HepG2 (cell line): ENCODE data around the gene FLAD1. TPM values are rescaled to one million over a fixed set of nuclear protein-coding genes. Genes with fewer than 3 reads are reported as not detected.

Experiments
- ATF1 ChIP-seq: IDR thresholded peaks from 2 replicates; pipeline ENCODE4 v1.6.1; 2016; ENCODE audit warnings: mild to moderate bottlenecking, control low read depth
- CERS6 ChIP-seq: sonication (generic); formaldehyde crosslinking; IDR thresholded peaks from 2 replicates; pipeline ENCODE4 v1.5.0; 2020; ENCODE audit warnings: missing genetic modification reagents
- DPF2 ChIP-seq: sonication (generic); formaldehyde crosslinking; IDR thresholded peaks from 2 replicates; pipeline ENCODE4 v1.4.0; 2020; ENCODE audit warnings: mild to moderate bottlenecking, low read depth, missing genetic modification reagents, borderline replicate concordance
- ETV5 ChIP-seq: IDR thresholded peaks from 2 replicates; pipeline ENCODE4 v1.6.1; 2018; ENCODE audit warnings: missing biosample characterization, missing genetic modification reagents, inconsistent platforms, borderline replicate concordance
- FOXA1 ChIP-seq, 2 experiments: fragments of 450-650 bp in 1 of 2; sonication (generic) in 1 of 2; formaldehyde crosslinking in 1 of 2; IDR thresholded peaks; 2 replicates each; pipeline versions ENCODE4 v1.4.0 to v1.6.1; 2016 to 2020; ENCODE audit warnings: missing genetic modification reagents in 1 of 2
- HMG20A ChIP-seq: IDR thresholded peaks from 2 replicates; pipeline ENCODE4 v1.6.1; 2016; ENCODE audit warnings: borderline replicate concordance
- HMG20B ChIP-seq: conservative IDR thresholded peaks from 2 replicates; pipeline ENCODE4 v1.6.1; 2016; ENCODE audit warnings: missing genetic modification reagents, missing compliant biosample characterization
- KLF16 ChIP-seq, 2 experiments: sonication (generic) in 1 of 2; formaldehyde crosslinking in 1 of 2; IDR thresholded peaks; 2 replicates each; pipeline versions ENCODE4 v1.6.1 to v1.8.0; 2016 to 2023; ENCODE audit warnings: missing genetic modification reagents in 2 of 2, missing compliant biosample characterization in 1 of 2
- MXD4 ChIP-seq: IDR thresholded peaks from 2 replicates; pipeline ENCODE4 v1.6.1; 2016; ENCODE audit warnings: mild to moderate bottlenecking, missing biosample characterization, missing genetic modification reagents
- PHF8 ChIP-seq: sonication (generic); formaldehyde crosslinking; IDR thresholded peaks from 2 replicates; pipeline ENCODE4 v1.5.0; 2020; ENCODE audit warnings: missing genetic modification reagents
- POLR2G ChIP-seq: fragments of 200-400 bp; formaldehyde crosslinking; IDR thresholded peaks from 2 replicates; pipeline ENCODE4 v1.6.1; 2018; ENCODE audit warnings: mild to moderate bottlenecking, low read depth, low read length, moderate library complexity
- PRDM15 ChIP-seq: sonication (generic); formaldehyde crosslinking; IDR thresholded peaks from 2 replicates; pipeline ENCODE4 v1.4.0; 2020; ENCODE audit warnings: missing genetic modification reagents
- RBFOX2 ChIP-seq: fragments of 200-400 bp; formaldehyde crosslinking; IDR thresholded peaks from 2 replicates; pipeline ENCODE4 v1.6.1; 2017; ENCODE audit warnings: low read depth, mild to moderate bottlenecking, low read length
- TBX2 ChIP-seq: sonication (generic); formaldehyde crosslinking; IDR thresholded peaks from 2 replicates; pipeline ENCODE4 v1.5.0; 2020; ENCODE audit warnings: missing genetic modification reagents, mild to moderate bottlenecking, borderline replicate concordance
- ZNF138 ChIP-seq: sonication (generic); formaldehyde crosslinking; IDR thresholded peaks from 2 replicates; pipeline ENCODE4 v1.5.0; 2020; ENCODE audit warnings: mild to moderate bottlenecking, low read depth, missing genetic modification reagents
- ZNF598 ChIP-seq: sonication (generic); formaldehyde crosslinking; IDR thresholded peaks from 2 replicates; pipeline ENCODE4 v1.5.1; 2020; ENCODE audit warnings: mild to moderate bottlenecking, missing genetic modification reagents, borderline replicate concordance
- ZNF83 ChIP-seq: sonication (generic); formaldehyde crosslinking; IDR thresholded peaks from 2 replicates; pipeline ENCODE4 v1.4.0; 2020; ENCODE audit warnings: missing genetic modification reagents, mild to moderate bottlenecking, borderline replicate concordance
- ZSCAN9 ChIP-seq: IDR thresholded peaks from 2 replicates; pipeline ENCODE4 v1.6.1; 2016; ENCODE audit warnings: borderline replicate concordance
- polyA plus RNA-seq, 8 experiments: library from polyadenylated mRNA; depleted of rRNA in 3 of 8; stranded (reverse) in 7 of 8; unstranded in 1 of 8; fragments of >200 nt; fragmentation: Illumina TruSeq in 4 of 8; extraction: Trizol in 4 of 8; gene quantifications; 2 replicates each; pipeline versions ENCODE4 v1.2.1 to v1.2.3, GENCODE V29; 2011 to 2016; ENCODE audit warnings: low read depth in 4 of 8, missing spikeins in 1 of 8, mixed read lengths in 1 of 8; ENCODE audit not compliant: insufficient read depth in 1 of 8
- total RNA-seq, 5 experiments: library from RNA; depleted of rRNA; stranded (reverse); fragments of >200 nt; fragmentation: Illumina TruSeq; extraction: Trizol; gene quantifications; 2 replicates each; pipeline ENCODE4 v1.2.3, GENCODE V29; 2016; ENCODE audit warnings: low read depth in 1 of 5
- TF ChIP-seq, protein P1 (sequence below): IDR thresholded peaks from 2 replicates; pipeline ENCODE4 v1.6.1; 2016
- TF ChIP-seq, protein P2 (sequence below): sonication (generic); formaldehyde crosslinking; IDR thresholded peaks from 2 replicates; pipeline ENCODE4 v1.4.0; 2020; ENCODE audit warnings: mild to moderate bottlenecking, missing genetic modification reagents

FLAD1 gene
- total and polyA plus RNA-seq, 2 of the 13 experiments (the other 11 are each of a cell fraction or from before 2014, with no cell fraction given), result 25.9 to 32.8 TPM

- TF ChIP-seq PRDM15 (CRISPR knock-in tag) (peak; percentile 39; the same call in 1 of the 2 replicates), HMG20B (CRISPR knock-in tag) (0 out of 2 replicates have a peak, but pooled peaks have one; percentile 32), ATF1 (CRISPR knock-in tag) (no peak; the same call in 1 of the 2 replicates), FOXA1 (IDR thresholded peaks at IDR 0.05) (no peak), FOXA1 (CRISPR knock-in tag; IDR thresholded peaks at IDR 0.05) (peak; percentile 3; the same call in 1 of the 2 replicates), DPF2 (CRISPR knock-in tag) (0 out of 2 replicates have a peak, but pooled peaks have one; percentile 29), ZNF83 (CRISPR knock-in tag) (no peak), HMG20A (CRISPR knock-in tag) (peak; percentile 55; the same call in 1 of the 2 replicates), RBFOX2 (peak; percentile 47; the same call in 1 of the 2 replicates), ETV5 (CRISPR knock-in tag) (peak; percentile 94), MXD4 (CRISPR knock-in tag) (0 out of 2 replicates have a peak, but pooled peaks have one; percentile 21), ZNF138 (CRISPR knock-in tag) (no peak), ZSCAN9 (CRISPR knock-in tag) (peak; percentile 66; the same call in 1 of the 2 replicates), CERS6 (CRISPR knock-in tag) (no peak), TBX2 (CRISPR knock-in tag) (peak; percentile 68), PHF8 (CRISPR knock-in tag) (no peak), KLF16 (CRISPR knock-in tag; IDR thresholded peaks at IDR 0.05) (peak in 1 of 2 experiments; percentile 48; a peak in 1 of 4 replicates), POLR2G (peak; percentile 76), ZNF598 (CRISPR knock-in tag) (peak; percentile 38; the same call in 1 of the 2 replicates)
- TF ChIP-seq, protein P1, sequence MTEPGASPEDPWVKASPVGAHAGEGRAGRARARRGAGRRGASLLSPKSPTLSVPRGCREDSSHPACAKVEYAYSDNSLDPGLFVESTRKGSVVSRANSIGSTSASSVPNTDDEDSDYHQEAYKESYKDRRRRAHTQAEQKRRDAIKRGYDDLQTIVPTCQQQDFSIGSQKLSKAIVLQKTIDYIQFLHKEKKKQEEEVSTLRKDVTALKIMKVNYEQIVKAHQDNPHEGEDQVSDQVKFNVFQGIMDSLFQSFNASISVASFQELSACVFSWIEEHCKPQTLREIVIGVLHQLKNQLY (CRISPR knock-in tag), result peak; percentile 16; the same call in 1 of the 2 replicates
- TF ChIP-seq, protein P2, sequence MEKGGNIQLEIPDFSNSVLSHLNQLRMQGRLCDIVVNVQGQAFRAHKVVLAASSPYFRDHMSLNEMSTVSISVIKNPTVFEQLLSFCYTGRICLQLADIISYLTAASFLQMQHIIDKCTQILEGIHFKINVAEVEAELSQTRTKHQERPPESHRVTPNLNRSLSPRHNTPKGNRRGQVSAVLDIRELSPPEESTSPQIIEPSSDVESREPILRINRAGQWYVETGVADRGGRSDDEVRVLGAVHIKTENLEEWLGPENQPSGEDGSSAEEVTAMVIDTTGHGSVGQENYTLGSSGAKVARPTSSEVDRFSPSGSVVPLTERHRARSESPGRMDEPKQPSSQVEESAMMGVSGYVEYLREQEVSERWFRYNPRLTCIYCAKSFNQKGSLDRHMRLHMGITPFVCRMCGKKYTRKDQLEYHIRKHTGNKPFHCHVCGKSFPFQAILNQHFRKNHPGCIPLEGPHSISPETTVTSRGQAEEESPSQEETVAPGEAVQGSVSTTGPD (CRISPR knock-in tag), result no peak
Observed at GRCh38 chr1:154972517-154973343, 10.4 kb upstream of the FLAD1 start (continued).
